Omental fat pad (tissue), 4 donors: ENCODE data around the gene RHEB. TPM values are rescaled to one million over a fixed set of nuclear protein-coding genes. Genes with fewer than 3 reads are reported as not detected.
"Not testable (repeated sequence)": the region's sequence is repeated elsewhere in the genome, so short reads cannot be mapped to it uniquely, and the experiment has no call there.

Experiments
- ATAC-seq: fragments of 150-250 bp; one replicate; pipeline ENCODE4 v1.9.1; 2016; ENCODE audit warnings: mild to moderate bottlenecking, moderate library complexity; ENCODE audit not compliant: low FRiP score
- DNase-seq: peaks from one replicate; pipeline ENCODE4 v3.0.0-alpha.2; 2019; ENCODE audit warnings: low spot score
- total RNA-seq, 4 donors: library from RNA; depleted of rRNA; stranded (reverse); fragments of >200 nt; gene quantifications; one replicate each; pipeline ENCODE4 v1.1.0, GENCODE V29; 2016
- TF ChIP-seq, protein P1 (sequence below), 3 donors: fragments of 450-650 bp; IDR thresholded peaks; one replicate each; pipeline ENCODE4 v1.5.1; 2016 to 2017; ENCODE audit warnings: antibody characterized with exemption in 3 of 3, mild to moderate bottlenecking in 3 of 3, moderate library complexity in 2 of 3

The RHEB gene
- total RNA-seq, 4 donors from 2014 or later: 93.9 to 124 (median 104) TPM

DNA sequence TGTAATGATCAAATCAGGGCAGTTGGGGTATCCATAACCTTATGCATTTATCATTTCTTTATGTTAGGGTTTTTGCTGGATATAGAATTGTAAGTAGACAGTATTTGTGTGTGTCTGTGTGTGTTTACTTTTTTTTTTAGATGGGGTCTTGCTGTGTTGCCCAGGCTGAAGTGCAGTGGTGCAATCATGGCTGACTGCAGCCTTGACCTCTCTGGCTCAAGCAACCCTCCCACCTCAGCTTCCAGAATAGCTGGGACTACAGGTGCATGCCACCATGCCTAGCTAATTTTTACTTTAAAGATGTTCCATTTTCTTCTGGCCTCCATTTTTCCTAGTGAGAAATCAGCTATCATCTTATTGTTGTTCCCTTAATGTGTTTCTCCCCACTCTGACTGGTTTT, 10.1 kb upstream of the RHEB start:
- TF ChIP-seq, protein P1, sequence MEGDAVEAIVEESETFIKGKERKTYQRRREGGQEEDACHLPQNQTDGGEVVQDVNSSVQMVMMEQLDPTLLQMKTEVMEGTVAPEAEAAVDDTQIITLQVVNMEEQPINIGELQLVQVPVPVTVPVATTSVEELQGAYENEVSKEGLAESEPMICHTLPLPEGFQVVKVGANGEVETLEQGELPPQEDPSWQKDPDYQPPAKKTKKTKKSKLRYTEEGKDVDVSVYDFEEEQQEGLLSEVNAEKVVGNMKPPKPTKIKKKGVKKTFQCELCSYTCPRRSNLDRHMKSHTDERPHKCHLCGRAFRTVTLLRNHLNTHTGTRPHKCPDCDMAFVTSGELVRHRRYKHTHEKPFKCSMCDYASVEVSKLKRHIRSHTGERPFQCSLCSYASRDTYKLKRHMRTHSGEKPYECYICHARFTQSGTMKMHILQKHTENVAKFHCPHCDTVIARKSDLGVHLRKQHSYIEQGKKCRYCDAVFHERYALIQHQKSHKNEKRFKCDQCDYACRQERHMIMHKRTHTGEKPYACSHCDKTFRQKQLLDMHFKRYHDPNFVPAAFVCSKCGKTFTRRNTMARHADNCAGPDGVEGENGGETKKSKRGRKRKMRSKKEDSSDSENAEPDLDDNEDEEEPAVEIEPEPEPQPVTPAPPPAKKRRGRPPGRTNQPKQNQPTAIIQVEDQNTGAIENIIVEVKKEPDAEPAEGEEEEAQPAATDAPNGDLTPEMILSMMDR (IDR thresholded peaks at IDR 0.05): no peak
- no peak for ATAC-seq
- DNase-seq: no peak

DNA sequence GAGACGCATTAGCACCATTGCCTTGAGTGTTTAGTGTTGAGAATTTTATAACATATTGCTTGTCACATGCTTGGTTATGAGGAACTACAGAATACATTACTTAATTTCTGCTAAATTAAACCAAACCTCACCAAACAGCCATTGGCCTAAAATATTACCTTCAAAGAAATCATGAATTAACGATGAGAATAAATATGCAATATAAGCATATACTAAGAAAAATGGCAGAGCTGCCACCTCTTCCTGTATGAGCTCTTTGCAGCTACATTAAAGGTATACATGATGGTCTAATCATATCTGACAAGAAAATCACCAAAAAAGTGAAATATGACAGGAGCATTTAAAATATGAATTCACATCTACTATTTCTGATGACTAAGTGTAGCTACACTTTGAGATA, 5.2 kb upstream of the RHEB start:
- TF ChIP-seq, protein P1 (IDR thresholded peaks at IDR 0.05): no peak
- DNase-seq (no peak), ATAC-seq (no peak)

DNA sequence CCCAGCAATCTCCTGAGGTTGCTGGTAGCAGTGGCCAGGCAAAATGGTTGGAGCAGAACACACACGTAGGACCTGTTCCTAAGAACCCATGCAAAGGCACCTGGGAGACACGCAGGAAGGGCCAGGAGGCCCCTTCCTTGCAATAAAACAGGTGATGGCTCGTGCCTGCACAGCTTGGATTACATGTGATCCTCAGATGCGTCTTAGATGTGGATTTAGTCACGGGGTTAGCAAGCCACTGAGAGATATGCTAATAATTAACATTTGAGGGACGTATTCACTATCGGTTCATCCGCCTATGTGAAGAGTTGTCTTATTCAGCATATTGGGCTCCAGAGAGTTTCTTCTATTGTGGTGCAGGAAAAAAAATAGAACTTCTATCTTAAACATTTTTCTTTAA, 4.6 kb upstream of the RHEB start:
- ATAC-seq: no peak
- DNase-seq: no peak
- TF ChIP-seq, protein P1 (IDR thresholded peaks at IDR 0.05): no peak

DNA sequence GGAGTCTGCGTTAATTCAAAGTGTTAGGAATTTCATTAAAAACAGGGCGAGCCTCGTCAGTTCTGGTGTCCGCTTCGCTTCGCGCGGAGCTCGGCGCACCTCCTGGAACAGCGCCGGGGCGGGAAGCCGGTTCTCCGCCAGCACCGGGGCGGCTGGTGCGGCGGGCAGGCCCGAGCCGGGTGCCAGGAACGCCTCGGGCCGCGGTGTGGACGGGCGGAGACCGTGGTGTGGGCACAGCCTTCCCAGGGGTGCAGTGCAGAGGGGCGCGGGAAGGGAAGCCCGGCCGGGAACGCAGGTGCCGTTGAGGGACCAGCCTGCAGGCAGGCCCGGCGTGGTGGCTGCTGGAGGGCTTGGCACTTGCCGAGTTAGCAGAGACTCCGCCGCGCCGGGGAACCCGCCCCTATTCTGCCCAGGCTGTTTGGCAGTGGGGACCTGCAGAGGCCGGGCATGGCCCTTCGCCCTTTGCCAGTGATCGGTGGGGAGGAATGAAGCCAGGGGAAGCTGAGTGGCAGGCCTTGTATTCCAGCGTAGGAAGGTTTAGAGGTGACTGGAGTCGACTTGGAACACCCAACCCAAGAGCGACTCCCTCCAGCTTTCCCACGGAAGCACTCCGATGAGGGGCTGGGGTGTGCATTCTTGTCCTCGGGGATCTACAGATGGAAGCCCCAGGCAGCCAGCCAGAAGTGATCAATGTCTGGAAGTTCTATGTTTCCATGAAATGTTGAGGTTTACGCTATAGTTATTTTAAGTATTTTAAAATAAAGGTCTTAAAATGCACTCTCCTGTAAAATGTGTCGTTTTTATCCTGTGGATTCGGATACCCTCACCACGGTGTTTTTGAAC, 945 bp upstream of the RHEB start:
- TF ChIP-seq, protein P1 (IDR thresholded peaks at IDR 0.05): no peak
- DNase-seq (no peak), ATAC-seq (peak; percentile 13)

DNA sequence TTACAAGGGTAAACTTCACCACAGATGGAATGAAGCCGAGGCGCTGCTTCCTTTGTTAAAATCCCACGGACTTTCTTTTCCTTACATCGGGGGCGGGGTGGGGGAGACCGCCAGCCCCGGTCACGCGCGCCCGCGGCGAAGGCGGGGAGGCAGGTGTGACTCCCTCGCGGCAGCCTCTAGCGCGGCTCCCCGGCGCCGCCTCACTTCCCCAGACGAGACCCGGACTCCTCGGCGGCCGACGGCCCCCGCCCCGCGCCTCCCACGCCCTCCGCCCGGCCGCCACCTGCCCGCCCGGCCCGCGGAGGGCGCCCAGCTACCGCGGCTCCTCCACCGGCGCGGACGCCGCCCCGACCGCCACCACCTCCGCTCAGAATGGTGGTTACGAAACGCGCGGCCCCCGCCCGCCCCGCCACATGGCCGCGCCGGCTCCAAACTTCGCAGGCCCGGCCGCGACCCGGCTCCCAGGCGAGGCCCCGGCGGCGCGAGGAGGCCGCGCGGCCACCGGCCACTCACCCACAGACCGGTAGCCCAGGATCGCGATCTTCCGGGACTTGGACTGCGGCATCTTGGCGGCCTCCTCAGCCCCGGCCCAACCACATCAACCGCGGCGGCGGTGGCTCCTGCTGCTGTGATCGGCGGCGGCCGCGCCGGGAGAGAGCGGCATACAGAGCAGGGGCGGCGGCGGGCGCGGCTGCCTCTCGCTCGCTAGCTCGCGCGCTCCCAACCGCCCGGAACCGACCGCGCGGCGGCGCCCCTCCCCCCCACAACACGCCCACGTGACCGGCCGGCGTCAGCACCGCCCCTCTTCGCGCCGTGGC, 539 bp downstream of the RHEB start:
- DNase-seq: not testable (repeated sequence)
- peak; percentile 80 for ATAC-seq

DNA sequence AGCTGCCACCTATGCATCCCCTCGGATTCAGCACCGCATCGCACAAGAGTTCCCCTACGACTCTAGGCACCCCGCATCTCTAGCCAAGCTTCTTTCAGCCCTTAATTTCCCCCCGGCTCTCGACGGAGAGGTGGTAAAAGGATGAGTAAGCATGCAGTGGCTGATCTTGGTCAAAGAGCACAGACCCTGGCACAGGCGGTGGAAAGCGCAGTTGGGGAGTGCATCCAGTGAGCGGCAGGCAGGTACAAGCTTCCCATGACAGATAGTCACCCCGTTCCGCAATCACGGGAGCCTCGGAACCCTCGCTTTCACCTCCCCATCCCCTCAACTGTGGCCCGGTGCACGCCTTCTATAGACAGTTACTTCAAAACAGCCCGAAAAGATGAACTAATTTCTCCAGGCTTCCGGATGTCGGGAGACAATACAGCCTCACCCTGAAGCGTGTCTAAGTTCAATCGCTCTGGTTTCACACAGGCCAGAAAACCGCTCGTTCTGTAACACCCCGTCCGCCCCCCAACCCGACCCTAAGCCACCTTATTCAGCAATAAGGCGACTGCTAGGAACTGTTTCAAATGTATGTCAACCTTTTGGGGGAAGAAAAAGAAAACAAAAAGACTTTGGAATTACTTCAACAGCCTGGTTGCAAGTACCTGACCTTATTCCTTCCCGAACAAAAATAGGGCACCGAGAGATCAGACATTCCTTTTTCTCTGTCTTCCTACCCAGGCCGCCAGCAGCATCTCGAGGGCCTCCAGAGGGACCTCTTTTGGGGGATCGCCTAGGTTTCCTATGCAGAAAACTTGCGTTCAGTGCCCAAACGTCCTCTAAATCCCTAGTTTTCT, 1.4 kb downstream of the RHEB start:
- TF ChIP-seq, protein P1 (IDR thresholded peaks at IDR 0.05): no peak
- ATAC-seq: no peak
- no peak for DNase-seq

DNA sequence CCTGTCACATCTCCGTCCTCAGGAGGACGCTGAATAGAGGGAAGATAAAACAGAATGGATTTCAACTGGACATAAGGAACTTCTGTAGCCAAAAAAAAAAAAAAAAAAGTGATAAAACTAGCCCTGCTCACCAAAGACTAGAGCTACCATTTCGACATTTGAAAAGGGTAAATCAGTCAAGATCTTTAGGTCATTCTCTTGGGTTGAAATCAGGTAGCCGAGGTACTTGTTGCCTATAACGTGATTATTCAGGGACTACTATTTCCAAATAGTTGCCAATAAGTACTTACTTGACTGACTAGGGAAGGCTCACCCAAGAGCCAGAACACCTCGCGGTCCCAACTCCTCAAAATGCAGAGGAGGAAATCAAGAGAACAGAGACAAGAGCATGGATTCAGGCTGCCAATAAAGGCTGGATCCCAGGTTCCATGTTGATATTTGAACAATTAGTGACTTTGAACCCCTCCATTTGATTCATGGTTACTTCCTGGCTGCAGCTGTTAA, 2.0 kb downstream of the RHEB start:
- TF ChIP-seq, protein P1 (IDR thresholded peaks at IDR 0.05): no peak
- DNase-seq: no peak
- no peak for ATAC-seq
